Measurements from ENCODE around the gene TRAPPC2L.

Gene TRAPPC2L

GRCh38 chr16:88836791-88837190 is 20.1 kb upstream of the TRAPPC2L start:
- no peak overlapping the region for H3K9ac ChIP-seq (ENCODE audit: low read depth, low read length, poor library complexity)
- no peaks in the 10 kb centered on the region for H3K27me3 ChIP-seq (ENCODE audit: control insufficient read depth in 3 of 3, insufficient read depth in 3 of 3, low read depth in 1 of 3, low read length in 3 of 3)
- H3K27ac ChIP-seq (replicated peaks; ENCODE audit: low read length) = no peak overlapping the region
- no peaks in the 10 kb centered on the region for H3K9me3 ChIP-seq (replicated peaks in 1 of 2; ENCODE audit: control insufficient read depth in 2 of 2, insufficient read depth in 1 of 2, low read depth in 1 of 2, low read length in 2 of 2)
- no peak overlapping the region for H3K4me2 ChIP-seq (ENCODE audit: insufficient read depth, low read length, poor library complexity, severe bottlenecking)
- peaks cover 0 to 9% of the 10 kb centered on the region in 2 donors for H3K36me3 ChIP-seq (replicated peaks in 1 of 2; ENCODE audit: control insufficient read depth in 2 of 2, insufficient read depth in 2 of 2, low read length in 2 of 2)
- H2AK5ac ChIP-seq (ENCODE audit: low read depth, low read length) = no peak overlapping the region
- no peak overlapping the region for H3K4ac ChIP-seq (ENCODE audit: low read length)
- H3K4me3 ChIP-seq (ENCODE audit: low read length in 2 of 2) = no peak overlapping the region
- H4K91ac ChIP-seq (ENCODE audit: low read depth, low read length, poor library complexity) = no peak overlapping the region
- no CpG with 5 or more reads among the region's 17 CpGs for WGBS, 2 donors (ENCODE audit: extremely low coverage in 2 of 2, insufficient read length in 2 of 2, insufficient replicate concordance in 1 of 2)
- no peak overlapping the region for H3K18ac ChIP-seq (ENCODE audit: low read length)
- peak overlapping the region; percentile 71 for H3K14ac ChIP-seq (ENCODE audit: low read length)
- H2BK5ac ChIP-seq (ENCODE audit: low read length) = peak overlapping the region; percentile 24
- H4K8ac ChIP-seq (ENCODE audit: low read depth, low read length) = no peak overlapping the region
- no peak overlapping the region for H3K23ac ChIP-seq (ENCODE audit: low read depth, low read length, poor library complexity)
- no peaks in the 10 kb centered on the region for H3K4me1 ChIP-seq (ENCODE audit: control insufficient read depth in 2 of 2, insufficient read depth in 1 of 2, low read depth in 1 of 2, low read length in 2 of 2)
- no peak overlapping the region for H2BK12ac ChIP-seq (ENCODE audit: low read length)
- peaks cover 8% of the 10 kb centered on the region for H3K79me1 ChIP-seq (ENCODE audit: low read depth, low read length)
- no peak for DNase-seq (ENCODE audit: low spot score)
- no peak overlapping the region for H2BK15ac ChIP-seq (ENCODE audit: low read length)
- H2AFZ ChIP-seq (ENCODE audit: low read length) = no peak overlapping the region
- no peak overlapping the region for H2BK120ac ChIP-seq (ENCODE audit: low read depth, low read length)

- Histone ChIP-seq H3K23ac (ENCODE audit: low read depth, low read length, poor library complexity) (no peak overlapping the region), H3K4me3 (ENCODE audit: low read length in 2 of 2) (no peak overlapping the region), H3K27ac (replicated peaks; ENCODE audit: low read length) (no peak overlapping the region), H3K4me2 (ENCODE audit: insufficient read depth, low read length, poor library complexity, severe bottlenecking) (no peak overlapping the region), H2BK15ac (ENCODE audit: low read length) (no peak overlapping the region), H3K9me3 (replicated peaks in 1 of 2; ENCODE audit: control insufficient read depth in 2 of 2, insufficient read depth in 1 of 2, low read depth in 1 of 2, low read length in 2 of 2) (no peaks in the 10 kb centered on the region), H3K79me1 (ENCODE audit: low read depth, low read length) (peaks cover 11% of the 10 kb centered on the region), H4K8ac (ENCODE audit: low read depth, low read length) (no peak overlapping the region), H3K14ac (ENCODE audit: low read length) (no peak overlapping the region), H3K18ac (ENCODE audit: low read length) (no peak overlapping the region), H2AK5ac (ENCODE audit: low read depth, low read length) (no peak overlapping the region), H2BK120ac (ENCODE audit: low read depth, low read length) (no peak overlapping the region), H4K91ac (ENCODE audit: low read depth, low read length, poor library complexity) (no peak overlapping the region), H3K36me3 (replicated peaks in 1 of 2; ENCODE audit: control insufficient read depth in 2 of 2, insufficient read depth in 2 of 2, low read length in 2 of 2) (peaks cover 0 to 9% of the 10 kb centered on the region in 2 donors), H3K4ac (ENCODE audit: low read length) (no peak overlapping the region), H2AFZ (ENCODE audit: low read length) (no peak overlapping the region), H3K27me3 (ENCODE audit: control insufficient read depth in 3 of 3, insufficient read depth in 3 of 3, low read depth in 1 of 3, low read length in 3 of 3) (no peaks in the 10 kb centered on the region), H2BK12ac (ENCODE audit: low read length) (no peak overlapping the region), H3K4me1 (ENCODE audit: control insufficient read depth in 2 of 2, insufficient read depth in 1 of 2, low read depth in 1 of 2, low read length in 2 of 2) (no peaks in the 10 kb centered on the region), H2BK5ac (ENCODE audit: low read length) (no peak overlapping the region), H3K9ac (ENCODE audit: low read depth, low read length, poor library complexity) (no peak overlapping the region)
- WGBS, 2 donors (ENCODE audit: extremely low coverage in 2 of 2, insufficient read length in 2 of 2, insufficient replicate concordance in 1 of 2) = no CpG with 5 or more reads among the region's 20 CpGs
- no peak for DNase-seq (ENCODE audit: low spot score)
Measured at GRCh38 chr16:88837806-88838205, 19.1 kb upstream of the TRAPPC2L start.

GRCh38 chr16:88838566-88838965 is 18.4 kb upstream of the TRAPPC2L start:
- Histone ChIP-seq H3K36me3 (replicated peaks in 1 of 2; ENCODE audit: control insufficient read depth in 2 of 2, insufficient read depth in 2 of 2, low read length in 2 of 2) (peaks cover 0 to 9% of the 10 kb centered on the region in 2 donors), H2AFZ (ENCODE audit: low read length) (no peak overlapping the region), H3K4ac (ENCODE audit: low read length) (no peak overlapping the region), H3K4me1 (ENCODE audit: control insufficient read depth in 2 of 2, insufficient read depth in 1 of 2, low read depth in 1 of 2, low read length in 2 of 2) (no peaks in the 10 kb centered on the region), H2BK12ac (ENCODE audit: low read length) (no peak overlapping the region), H3K9me3 (replicated peaks in 1 of 2; ENCODE audit: control insufficient read depth in 2 of 2, insufficient read depth in 1 of 2, low read depth in 1 of 2, low read length in 2 of 2) (no peaks in the 10 kb centered on the region), H3K27ac (replicated peaks; ENCODE audit: low read length) (no peak overlapping the region), H3K4me3 (ENCODE audit: low read length in 2 of 2) (no peak overlapping the region), H2BK15ac (ENCODE audit: low read length) (no peak overlapping the region), H2AK5ac (ENCODE audit: low read depth, low read length) (no peak overlapping the region), H3K18ac (ENCODE audit: low read length) (no peak overlapping the region), H3K14ac (ENCODE audit: low read length) (no peak overlapping the region), H3K9ac (ENCODE audit: low read depth, low read length, poor library complexity) (no peak overlapping the region), H4K8ac (ENCODE audit: low read depth, low read length) (no peak overlapping the region), H3K27me3 (ENCODE audit: control insufficient read depth in 3 of 3, insufficient read depth in 3 of 3, low read depth in 1 of 3, low read length in 3 of 3) (no peaks in the 10 kb centered on the region), H2BK120ac (ENCODE audit: low read depth, low read length) (no peak overlapping the region), H3K79me1 (ENCODE audit: low read depth, low read length) (peaks cover 11% of the 10 kb centered on the region), H2BK5ac (ENCODE audit: low read length) (no peak overlapping the region), H3K4me2 (ENCODE audit: insufficient read depth, low read length, poor library complexity, severe bottlenecking) (no peak overlapping the region), H4K91ac (ENCODE audit: low read depth, low read length, poor library complexity) (no peak overlapping the region), H3K23ac (ENCODE audit: low read depth, low read length, poor library complexity) (peak overlapping the region; percentile 65)
- DNase-seq (ENCODE audit: low spot score) = no peak
- WGBS, 2 donors (ENCODE audit: extremely low coverage in 2 of 2, insufficient read length in 2 of 2, insufficient replicate concordance in 1 of 2) = no CpG with 5 or more reads among the region's 19 CpGs

GRCh38 chr16:88839026-88839529 is 17.8 kb upstream of the TRAPPC2L start:
- Histone ChIP-seq H3K79me1 (ENCODE audit: low read depth, low read length) (peaks cover 11% of the 10 kb centered on the region), H3K23ac (ENCODE audit: low read depth, low read length, poor library complexity) (peak overlapping the region; percentile 65), H3K18ac (ENCODE audit: low read length) (peak overlapping the region; percentile 17), H3K27me3 (ENCODE audit: control insufficient read depth in 3 of 3, insufficient read depth in 3 of 3, low read depth in 1 of 3, low read length in 3 of 3) (no peaks in the 10 kb centered on the region), H3K27ac (replicated peaks; ENCODE audit: low read length) (no peak overlapping the region), H3K14ac (ENCODE audit: low read length) (no peak overlapping the region), H4K91ac (ENCODE audit: low read depth, low read length, poor library complexity) (no peak overlapping the region), H3K4me1 (ENCODE audit: control insufficient read depth in 2 of 2, insufficient read depth in 1 of 2, low read depth in 1 of 2, low read length in 2 of 2) (no peaks in the 10 kb centered on the region), H2AK5ac (ENCODE audit: low read depth, low read length) (no peak overlapping the region), H3K9me3 (replicated peaks in 1 of 2; ENCODE audit: control insufficient read depth in 2 of 2, insufficient read depth in 1 of 2, low read depth in 1 of 2, low read length in 2 of 2) (no peaks in the 10 kb centered on the region), H3K4me3 (ENCODE audit: low read length in 2 of 2) (no peak overlapping the region), H3K9ac (ENCODE audit: low read depth, low read length, poor library complexity) (no peak overlapping the region), H4K8ac (ENCODE audit: low read depth, low read length) (no peak overlapping the region), H3K36me3 (replicated peaks in 1 of 2; ENCODE audit: control insufficient read depth in 2 of 2, insufficient read depth in 2 of 2, low read length in 2 of 2) (peaks cover 0 to 9% of the 10 kb centered on the region in 2 donors), H3K4me2 (ENCODE audit: insufficient read depth, low read length, poor library complexity, severe bottlenecking) (no peak overlapping the region), H3K4ac (ENCODE audit: low read length) (no peak overlapping the region), H2BK120ac (ENCODE audit: low read depth, low read length) (no peak overlapping the region), H2BK15ac (ENCODE audit: low read length) (no peak overlapping the region), H2BK12ac (ENCODE audit: low read length) (no peak overlapping the region), H2AFZ (ENCODE audit: low read length) (no peak overlapping the region), H2BK5ac (ENCODE audit: low read length) (no peak overlapping the region)
- no peak for DNase-seq (ENCODE audit: low spot score)
- WGBS, 2 donors (ENCODE audit: extremely low coverage in 2 of 2, insufficient read length in 2 of 2, insufficient replicate concordance in 1 of 2) = no CpG with 5 or more reads among the region's 39 CpGs

All from neuronal stem cell (in vitro differentiated cells).